ENCODE results near the gene SHQ1.

SHQ1 gene

DNA sequence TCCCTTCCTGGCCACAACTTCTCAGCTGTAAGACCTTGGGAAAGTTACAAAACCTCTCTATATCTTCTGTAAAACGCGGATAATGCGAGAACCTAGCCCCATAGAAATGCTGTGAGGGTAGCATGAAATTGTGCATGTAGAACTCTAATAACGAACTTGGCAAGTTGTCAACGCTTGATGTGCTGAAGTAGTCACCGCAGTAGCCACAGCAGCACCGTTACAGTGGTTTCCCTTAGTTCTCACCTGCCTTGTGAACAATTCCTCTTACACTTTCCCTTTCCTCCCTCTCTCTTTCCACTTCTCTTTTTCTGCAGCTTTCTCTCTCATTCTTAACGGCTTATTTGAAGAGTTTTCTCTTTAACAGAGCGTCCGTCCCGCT, 447 bp upstream of the SHQ1 start:
- no peak for DNase-seq (ENCODE audit: low read depth in 2 of 2)

GRCh38 chr3:72847282-72847681, 963 bp downstream of the SHQ1 start:
- no peak for DNase-seq (ENCODE audit: low read depth in 2 of 2)

DNA sequence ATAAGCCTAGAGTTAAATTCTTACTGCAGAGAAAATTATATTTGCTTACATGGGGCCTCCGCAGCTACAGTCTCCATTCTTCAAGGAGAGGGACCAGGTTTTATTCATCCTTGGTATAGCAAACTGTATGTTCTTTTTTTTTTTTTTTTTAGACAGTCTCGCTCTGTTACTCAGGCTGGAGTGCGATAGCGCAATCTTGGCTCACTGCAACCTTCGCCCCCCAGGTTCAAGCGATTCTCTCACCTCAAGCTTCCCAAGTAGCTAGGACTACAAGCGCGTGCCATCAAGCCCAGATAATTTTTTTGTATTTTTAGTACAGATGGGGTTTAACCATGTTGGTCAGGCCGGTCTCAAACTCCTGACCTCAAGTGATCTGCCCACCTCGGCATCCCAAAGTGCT, 2.1 kb downstream of the SHQ1 start:
- no peak for DNase-seq (ENCODE audit: low read depth in 2 of 2)

- DNase-seq (ENCODE audit: low read depth in 2 of 2): no peak
Measured at GRCh38 chr3:72844436-72844993, 3.7 kb downstream of the SHQ1 start.

DNA sequence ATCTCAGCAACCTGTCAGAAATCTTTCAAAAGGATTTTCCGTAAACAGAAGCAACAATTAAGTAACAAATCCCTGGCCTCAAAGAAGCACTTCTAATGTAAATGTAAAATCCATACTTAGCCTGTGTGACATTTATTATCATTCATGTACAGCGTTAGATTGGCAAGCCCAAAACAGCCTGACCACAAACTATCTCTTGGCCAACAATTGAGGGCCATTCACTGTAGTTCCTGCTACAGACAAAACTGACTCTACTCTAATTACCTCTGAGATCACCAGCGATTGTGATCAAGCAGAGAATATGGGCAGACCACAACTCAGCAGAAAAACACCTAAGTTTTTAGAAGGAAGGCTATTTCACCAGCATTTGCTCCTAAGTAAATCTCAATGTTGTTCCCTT, 9.2 kb downstream of the SHQ1 start:
- DNase-seq (ENCODE audit: low read depth in 2 of 2): no peak

DNA sequence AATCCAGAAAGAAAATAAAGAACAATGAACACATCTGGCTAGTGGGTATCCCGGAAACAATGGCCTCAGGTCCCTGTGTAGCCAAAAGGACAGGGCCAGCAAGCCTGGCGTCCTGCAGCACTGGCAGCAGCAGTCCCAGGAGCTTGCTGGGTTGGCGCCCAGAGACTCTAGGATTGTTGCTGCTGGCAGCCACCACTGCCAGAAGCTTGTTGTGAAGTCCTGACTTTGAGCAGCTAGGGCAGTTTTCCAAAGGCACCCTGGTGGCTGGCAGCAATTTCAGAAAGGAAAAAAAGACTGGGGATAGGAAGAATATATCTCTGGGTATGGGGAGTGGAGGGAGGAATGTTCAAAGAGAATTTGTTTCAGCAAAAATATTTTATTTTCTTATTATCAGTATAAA, 11.3 kb downstream of the SHQ1 start:
- no peak for DNase-seq (ENCODE audit: low read depth in 2 of 2)

DNA sequence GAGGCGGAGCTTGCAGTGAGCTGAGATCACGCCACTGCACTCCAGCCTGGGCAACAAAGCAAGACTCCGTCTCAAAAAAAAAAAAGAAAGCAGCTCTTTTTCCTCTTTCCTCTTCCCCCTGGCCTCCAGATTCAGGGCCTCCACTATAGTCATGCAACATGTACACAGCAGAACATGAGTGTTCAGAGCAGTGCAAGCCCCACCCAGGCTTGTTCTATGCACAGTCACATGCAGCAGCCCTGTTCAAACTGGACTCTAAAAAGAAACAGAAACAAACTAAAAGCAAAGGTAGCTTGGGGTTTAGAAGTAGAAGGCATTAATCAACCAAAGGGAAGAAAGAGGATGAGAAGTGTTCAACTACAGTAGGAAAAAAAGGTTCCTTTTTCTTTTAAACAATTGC, 11.8 kb downstream of the SHQ1 start:
- no peak for DNase-seq (ENCODE audit: low read depth in 2 of 2)

GRCh38 chr3:72830452-72831223, 17.6 kb downstream of the SHQ1 start:
- no peak for DNase-seq (ENCODE audit: low read depth in 2 of 2)

DNA sequence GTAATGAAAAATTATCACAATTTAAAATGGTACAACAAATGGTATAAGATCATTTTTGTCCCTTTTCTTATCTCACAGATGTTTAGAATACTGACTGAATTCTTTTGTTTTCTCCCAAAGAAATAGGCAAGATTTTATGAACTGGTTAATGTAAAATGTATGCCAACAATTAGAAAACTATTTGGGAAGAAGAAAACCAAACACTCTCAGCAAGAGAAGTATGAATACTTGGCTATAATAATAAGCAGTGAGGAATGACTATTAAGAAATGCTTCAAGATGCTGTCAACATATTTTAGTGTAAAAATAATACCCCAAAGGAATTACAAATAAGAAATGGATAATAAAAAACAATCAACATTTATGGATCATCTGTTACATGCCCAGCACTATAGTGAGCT, 18.5 kb downstream of the SHQ1 start:
- DNase-seq (ENCODE audit: low read depth in 2 of 2): no peak

DNA sequence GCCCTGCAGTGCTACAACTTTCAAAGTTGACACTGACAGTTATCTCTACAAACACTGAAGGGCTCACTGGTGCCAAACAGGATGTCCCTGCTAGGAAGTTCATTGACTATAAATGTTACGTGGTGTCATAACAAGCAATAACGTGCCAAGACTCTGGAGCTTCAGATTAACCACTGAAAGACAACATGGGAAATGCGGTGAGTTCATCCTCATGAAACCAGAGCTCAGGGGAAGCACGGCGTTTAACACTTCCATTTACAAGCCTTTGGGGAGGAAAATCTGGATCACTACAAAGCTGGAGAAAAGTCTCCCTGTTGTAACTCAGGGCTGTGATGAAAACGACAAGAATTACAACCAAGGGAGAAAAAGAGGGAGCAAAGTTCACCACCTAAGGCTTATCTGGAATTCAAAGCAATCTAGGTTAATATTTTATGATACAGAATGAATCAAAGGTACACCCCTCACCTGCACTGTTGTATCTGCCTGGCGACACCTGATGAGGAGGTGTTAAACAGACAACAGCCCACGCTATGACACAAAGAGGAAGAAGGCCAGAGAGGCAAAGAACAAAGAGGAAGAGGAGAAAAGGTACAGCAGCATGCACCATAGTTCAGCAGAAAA, 27.0 kb downstream of the SHQ1 start:
- DNase-seq (ENCODE audit: low read depth in 2 of 2): no peak

DNA sequence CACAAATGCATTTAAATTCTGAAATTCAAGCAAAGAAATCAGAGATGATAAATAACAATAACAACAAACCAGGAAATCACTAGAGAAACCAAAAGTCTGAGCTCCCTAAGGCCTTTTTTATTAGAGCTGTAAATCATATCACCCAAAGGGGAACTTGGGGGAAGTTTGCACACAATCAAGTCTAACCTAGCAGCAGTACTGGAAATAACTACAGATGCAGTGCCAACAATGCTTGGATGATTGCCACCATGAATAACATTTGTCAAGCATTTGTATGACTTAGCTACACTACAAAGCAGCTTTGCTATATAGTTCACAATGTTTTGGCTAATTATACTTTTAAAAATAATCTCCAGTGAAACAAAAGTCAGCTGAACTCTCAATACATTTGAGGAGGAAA, 27.8 kb downstream of the SHQ1 start:
- DNase-seq (ENCODE audit: low read depth in 2 of 2): peak in 1 of 2 experiments; percentile 52

GRCh38 chr3:72818905-72819304, 29.3 kb downstream of the SHQ1 start:
- DNase-seq (ENCODE audit: low read depth in 2 of 2): no peak

GRCh38 chr3:72818092-72818773, 30.0 kb downstream of the SHQ1 start:
- DNase-seq (ENCODE audit: low read depth in 2 of 2): no peak

- no peak for DNase-seq (ENCODE audit: low read depth in 2 of 2)
Measured at GRCh38 chr3:72816862-72817355, 31.3 kb downstream of the SHQ1 start.

DNA sequence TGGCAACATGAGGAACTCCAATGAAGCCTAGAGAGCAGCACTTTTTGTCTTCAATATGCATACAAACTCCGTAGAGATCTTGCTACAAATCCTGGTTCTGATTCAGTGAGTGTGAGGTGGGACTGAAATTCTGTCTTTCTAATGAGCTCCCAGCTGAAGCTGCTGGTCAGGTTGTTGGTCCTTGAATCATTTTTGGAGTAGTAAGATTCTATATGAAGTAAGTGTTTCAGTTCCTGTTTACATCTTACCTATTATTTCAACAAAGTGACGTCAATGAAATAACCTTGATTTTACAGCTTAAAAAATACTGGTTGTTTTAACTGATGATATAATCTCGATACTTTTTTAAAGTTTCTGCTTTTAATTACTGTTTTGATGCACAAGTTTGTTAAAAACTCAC, 33.9 kb downstream of the SHQ1 start:
- DNase-seq (ENCODE audit: low read depth in 2 of 2): no peak

GRCh38 chr3:72812201-72812600, 36.0 kb downstream of the SHQ1 start:
- no peak for DNase-seq (ENCODE audit: low read depth in 2 of 2)

DNA sequence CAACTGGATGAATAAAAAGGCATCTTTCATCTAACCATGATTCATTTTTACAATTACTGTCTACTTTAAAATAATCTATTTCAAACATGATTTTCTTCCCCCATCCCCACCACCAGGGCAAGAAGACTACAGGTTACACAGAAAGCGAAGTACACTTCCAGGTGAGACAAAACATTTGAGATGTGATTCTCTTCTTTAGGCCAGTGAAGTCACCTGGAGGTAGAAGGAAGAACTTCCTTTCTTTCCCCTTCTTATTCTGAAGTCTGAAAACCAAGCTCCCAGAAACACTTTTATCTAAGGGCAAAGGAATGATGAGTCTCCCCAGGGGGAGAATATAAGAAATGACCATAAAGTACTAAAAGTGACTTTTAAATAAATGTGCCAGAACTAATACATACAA, 36.7 kb downstream of the SHQ1 start:
- DNase-seq (ENCODE audit: low read depth in 2 of 2): no peak

- no peak for DNase-seq (ENCODE audit: low read depth in 2 of 2)
Measured at GRCh38 chr3:72810659-72811434, 37.4 kb downstream of the SHQ1 start.

DNA sequence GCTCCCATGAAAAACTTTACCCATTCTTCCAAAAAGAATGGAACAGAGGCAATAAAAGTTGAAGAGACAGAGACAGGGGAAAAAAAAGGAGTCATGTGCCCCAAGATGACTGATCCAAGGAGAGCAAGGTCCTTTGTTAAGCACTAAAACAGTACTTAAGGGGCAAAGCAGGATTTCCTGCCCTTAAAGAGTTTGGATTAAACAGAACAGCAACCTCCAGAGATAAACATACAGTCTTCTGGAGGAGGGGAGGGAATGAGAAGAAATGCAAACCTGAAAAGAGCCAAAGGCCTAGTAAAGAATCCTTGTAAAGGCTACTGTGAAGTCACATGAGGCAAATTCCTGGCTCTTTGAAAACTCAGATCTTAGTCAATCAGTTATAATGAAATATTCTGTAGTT, 38.2 kb downstream of the SHQ1 start:
- DNase-seq (ENCODE audit: low read depth in 2 of 2): no peak

DNA sequence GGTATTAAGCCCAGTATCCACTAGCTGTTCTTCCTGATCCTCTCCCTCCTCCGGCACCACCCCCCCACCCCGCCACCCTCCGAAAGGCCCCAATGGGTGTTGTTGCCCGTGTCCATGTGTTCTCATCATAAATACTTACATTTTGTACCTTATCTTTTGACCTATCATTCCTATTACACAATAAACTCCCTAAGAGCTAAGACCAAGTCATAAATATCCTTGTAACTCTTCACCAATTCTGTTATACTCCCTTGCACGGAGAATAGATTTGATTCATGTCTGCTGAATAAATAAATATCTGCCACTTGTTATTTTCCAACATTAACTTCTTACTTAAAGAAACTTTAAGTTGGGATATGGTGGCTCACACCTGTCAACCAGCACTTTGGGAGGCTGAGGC, 43.9 kb downstream of the SHQ1 start:
- DNase-seq (ENCODE audit: low read depth in 2 of 2): no peak

GRCh38 chr3:72803573-72803972, 44.7 kb downstream of the SHQ1 start:
- no peak for DNase-seq (ENCODE audit: low read depth in 2 of 2)

DNA sequence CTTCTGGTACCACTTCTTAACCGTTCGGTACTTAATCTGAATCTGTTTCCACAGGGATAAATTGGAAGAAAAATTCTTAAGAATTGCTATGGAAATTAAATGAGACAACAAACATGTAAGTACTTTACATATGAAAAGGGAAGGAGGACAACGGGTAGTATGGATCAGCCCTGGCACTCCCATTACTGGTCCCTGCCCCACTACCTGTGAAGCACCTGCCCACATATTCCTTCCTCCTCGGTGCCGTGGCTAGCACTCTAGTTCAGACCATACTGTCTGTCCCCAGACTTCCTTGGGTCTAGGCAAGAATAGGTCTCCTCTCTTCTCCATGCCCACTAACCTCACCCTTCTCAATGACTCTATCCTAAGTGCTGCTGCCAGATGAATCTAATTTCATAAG, 46.2 kb downstream of the SHQ1 start:
- DNase-seq (ENCODE audit: low read depth in 2 of 2): no peak
